Measurements from ENCODE around the gene KLHL3. TPM values are rescaled to one million over a fixed set of nuclear protein-coding genes. Genes with fewer than 3 reads are reported as not detected.
A peak's percentile ranks its signal among the peaks of the same experiment; 100 is the strongest.

KLHL3 gene
- total RNA-seq, 1 experiment from 2014 or later = 15.7 TPM

- TF ChIP-seq ATF1 (CRISPR knock-in tag; IDR thresholded peaks at IDR 0.05) = no peak
- no peak for TF ChIP-seq ZNF232 (CRISPR knock-in tag; IDR thresholded peaks at IDR 0.05)
These were observed 54.7 kb downstream of the KLHL3 start (continued) for GRCh38 chr5:137681191-137681590.

GRCh38 chr5:137679910-137680309 lies 56.0 kb downstream of the KLHL3 start:
- POLR2A ChIA-PET = no interaction called here
- Mint-ChIP-seq H3K27me3 (ENCODE audit: low read depth) (no peaks in the 10 kb centered on the region), H3K27ac (0 out of 2 replicates have a peak overlapping the region, but pooled peaks have one; percentile 61), H3K4me3 (peak overlapping the region; percentile 60), H3K9me3 (no peaks in the 10 kb centered on the region), H3K36me3 (peaks cover 8% of the 10 kb centered on the region; the same call in 1 of the 2 replicates), H3K4me1 (peaks cover 13% of the 10 kb centered on the region)
- TF ChIP-seq ZBTB43 (CRISPR knock-in tag; IDR thresholded peaks at IDR 0.05) (no peak), FOXJ3 (CRISPR knock-in tag; IDR thresholded peaks at IDR 0.05; ENCODE audit: borderline replicate concordance) (no peak)
- ATAC-seq = no peak
- CTCF ChIA-PET = interaction anchor here (1.0 to 1.4 kb wide), 2 partner anchors 19 to 50 kb away, joined by 5 read pairs; no protein-coding TSS in a partner anchor
- no peak for DNase-seq (ENCODE audit: low spot score)

GRCh38 chr5:137679195-137679594 lies 56.7 kb downstream of the KLHL3 start:
- H3K4me3 Mint-ChIP-seq = peak overlapping the region; percentile 60
- ChIA-PET POLR2A (no interaction called here), CTCF (interaction anchor here (1.0 to 1.4 kb wide), 2 partner anchors 19 to 50 kb away, joined by 5 read pairs; no protein-coding TSS in a partner anchor)
- DNase-seq (ENCODE audit: low spot score) = no peak
- no peaks in the 10 kb centered on the region for H3K27me3 Mint-ChIP-seq (ENCODE audit: low read depth)
- ATAC-seq = no peak
- peak overlapping the region; percentile 61 for H3K27ac Mint-ChIP-seq
- H3K9me3 Mint-ChIP-seq = no peaks in the 10 kb centered on the region
- peaks cover 8% of the 10 kb centered on the region; the same call in 1 of the 2 replicates for H3K36me3 Mint-ChIP-seq
- peaks cover 13% of the 10 kb centered on the region for H3K4me1 Mint-ChIP-seq
- no peak for TF ChIP-seq ATF2 (CRISPR knock-in tag; IDR thresholded peaks at IDR 0.05; ENCODE audit: borderline replicate concordance, low read depth)
- no peak for TF ChIP-seq ZNF263 (CRISPR knock-in tag; IDR thresholded peaks at IDR 0.05; ENCODE audit: low read depth)
- no peak for TF ChIP-seq ZBTB43 (CRISPR knock-in tag; IDR thresholded peaks at IDR 0.05)
- TF ChIP-seq NFATC4 (CRISPR knock-in tag; IDR thresholded peaks at IDR 0.05) = no peak
- TF ChIP-seq ZNF232 (CRISPR knock-in tag; IDR thresholded peaks at IDR 0.05) = no peak
- no peak for TF ChIP-seq ZNF512 (CRISPR knock-in tag; IDR thresholded peaks at IDR 0.05; ENCODE audit: borderline replicate concordance)
- TF ChIP-seq E2F4 (CRISPR knock-in tag; IDR thresholded peaks at IDR 0.05; ENCODE audit: borderline replicate concordance, low read depth) = no peak
- no peak for TF ChIP-seq IRF1 (CRISPR knock-in tag; IDR thresholded peaks at IDR 0.05)
- no peak for TF ChIP-seq AR (CRISPR knock-in tag; IDR thresholded peaks at IDR 0.05)
- no peak for TF ChIP-seq NFE2L1 (CRISPR knock-in tag; IDR thresholded peaks at IDR 0.05)
- no peak for TF ChIP-seq KAT7 (CRISPR knock-in tag; IDR thresholded peaks at IDR 0.05; ENCODE audit: borderline replicate concordance)
- TF ChIP-seq MYBL2 (CRISPR knock-in tag; IDR thresholded peaks at IDR 0.05) = no peak
- TF ChIP-seq E2F5 (CRISPR knock-in tag; IDR thresholded peaks at IDR 0.05) = no peak
- TF ChIP-seq USF1 (CRISPR knock-in tag; IDR thresholded peaks at IDR 0.05) = no peak
- TF ChIP-seq CTCF (IDR thresholded peaks at IDR 0.05) = no peak
- TF ChIP-seq RORB (CRISPR knock-in tag; IDR thresholded peaks at IDR 0.05) = no peak
